Mesendoderm (in vitro differentiated cells): ENCODE data around the gene HACD4.
A peak's percentile ranks its signal among the peaks of the same experiment; 100 is the strongest.

Experiments
- DNase-seq: peaks from one replicate; pipeline ENCODE4 v3.0.0; 2013
- H2AK5ac ChIP-seq: 2 replicates; pipeline ENCODE4 v1.6.1; 2013; ENCODE audit warnings: low read length, inconsistent platforms
- H2BK120ac ChIP-seq: 2 replicates; pipeline ENCODE4 v1.6.1; 2013; ENCODE audit warnings: low read depth, mild to moderate bottlenecking, low read length, moderate library complexity, mixed read lengths
- H2BK15ac ChIP-seq: replicated peaks from 2 replicates; pipeline ENCODE4 v1.6.1; 2013; ENCODE audit warnings: low read depth, mild to moderate bottlenecking, moderate library complexity
- H2BK5ac ChIP-seq: 2 replicates; pipeline ENCODE4 v1.6.1; 2013; ENCODE audit warnings: low read length, inconsistent platforms
- H3K18ac ChIP-seq: 2 replicates; pipeline ENCODE4 v1.6.1; 2013; ENCODE audit warnings: mild to moderate bottlenecking, low read length, mixed read lengths
- H3K23ac ChIP-seq: one replicate; pipeline ENCODE4 v1.6.1; 2013; ENCODE audit warnings: low read length
- H3K27ac ChIP-seq: 2 replicates; pipeline ENCODE4 v1.5.1; 2013; ENCODE audit warnings: low read depth, mild to moderate bottlenecking, inconsistent platforms, low read length, moderate library complexity
- H3K27me3 ChIP-seq: 2 replicates; pipeline ENCODE4 v1.6.1; 2013; ENCODE audit warnings: low read length, control low read depth, mild to moderate bottlenecking, inconsistent platforms; ENCODE audit not compliant: insufficient read depth, poor library complexity
- H3K36me3 ChIP-seq: 2 replicates; pipeline ENCODE4 v1.6.1; 2013; ENCODE audit warnings: low read length, inconsistent platforms; ENCODE audit not compliant: control insufficient read depth, insufficient read depth
- H3K4ac ChIP-seq: one replicate; pipeline ENCODE4 v1.6.1; 2013; ENCODE audit warnings: low read depth, mild to moderate bottlenecking, low read length, moderate library complexity
- H3K4me1 ChIP-seq: 2 replicates; pipeline ENCODE4 v1.6.1; 2013; ENCODE audit warnings: low read depth, low read length, inconsistent platforms; ENCODE audit not compliant: control insufficient read depth
- H3K4me2 ChIP-seq: 2 replicates; pipeline ENCODE4 v1.6.1; 2013; ENCODE audit warnings: low read length
- H3K4me3 ChIP-seq: 2 replicates; pipeline ENCODE4 v1.5.1; 2013; ENCODE audit warnings: mild to moderate bottlenecking, low read length
- H3K56ac ChIP-seq: one replicate; pipeline ENCODE4 v1.6.1; 2013; ENCODE audit warnings: low read length
- H3K79me1 ChIP-seq: 2 replicates; pipeline ENCODE4 v1.6.1; 2013; ENCODE audit warnings: low read length, inconsistent platforms
- H3K79me2 ChIP-seq: 2 replicates; pipeline ENCODE4 v1.6.1; 2013; ENCODE audit warnings: mild to moderate bottlenecking, low read length; ENCODE audit not compliant: control insufficient read depth, insufficient read depth
- H3K9ac ChIP-seq: 2 replicates; pipeline ENCODE4 v1.6.1; 2013; ENCODE audit warnings: low read length, inconsistent platforms
- H4K5ac ChIP-seq: one replicate; pipeline ENCODE4 v1.6.1; 2013; ENCODE audit warnings: low read length
- H4K8ac ChIP-seq: one replicate; pipeline ENCODE4 v1.6.1; 2013; ENCODE audit warnings: low read depth, mild to moderate bottlenecking, control low read depth, low read length, moderate library complexity
- WGBS: extraction: QIAGEN DNeasy Blood & Tissue Kit; methylation state at CpG from one replicate; pipeline ENCODE4 v1.1.7; 2013; ENCODE audit warnings: low lambda C conversion rate, missing lambda C conversion rate; ENCODE audit not compliant: insufficient coverage; ENCODE audit errors: extremely low coverage; 5-methylcytosine and 5-hydroxymethylcytosine counted together

The HACD4 gene

GRCh38 chr9:20995616-20996015, 35.8 kb downstream of the HACD4 start:
- WGBS, result no CpG with 5 or more reads among the region's 2 CpGs

GRCh38 chr9:20994486-20994885, 37.0 kb downstream of the HACD4 start:
- Histone ChIP-seq H2AK5ac (no peak overlapping the region), H2BK5ac (no peak overlapping the region), H3K56ac (no peak overlapping the region), H2BK120ac (no peak overlapping the region), H3K36me3 (peaks cover 5% of the 10 kb centered on the region), H4K8ac (no peak overlapping the region), H3K79me1 (no peaks in the 10 kb centered on the region), H3K23ac (no peak overlapping the region), H3K27me3 (no peaks in the 10 kb centered on the region), H2BK15ac (no peak overlapping the region), H3K18ac (no peak overlapping the region), H3K79me2 (no peaks in the 10 kb centered on the region), H3K4me1 (no peaks in the 10 kb centered on the region), H3K4me3 (no peak overlapping the region), H3K9ac (no peak overlapping the region), H4K5ac (no peak overlapping the region), H3K27ac (no peak overlapping the region), H3K4me2 (no peak overlapping the region), H3K4ac (no peak overlapping the region)
- no CpG with 5 or more reads among the region's 3 CpGs for WGBS
- no peak for DNase-seq

More at GRCh38 chr9:20995616-20996015, 35.8 kb downstream of the HACD4 start:
- Histone ChIP-seq H3K36me3 (peaks cover 2% of the 10 kb centered on the region), H3K18ac (no peak overlapping the region), H2BK5ac (no peak overlapping the region), H3K79me1 (no peaks in the 10 kb centered on the region), H2BK15ac (no peak overlapping the region), H3K23ac (no peak overlapping the region), H4K8ac (no peak overlapping the region), H3K79me2 (no peaks in the 10 kb centered on the region), H3K56ac (no peak overlapping the region), H3K4me2 (no peak overlapping the region), H2AK5ac (no peak overlapping the region), H4K5ac (no peak overlapping the region), H3K27ac (no peak overlapping the region), H3K27me3 (no peaks in the 10 kb centered on the region), H3K9ac (no peak overlapping the region), H3K4ac (no peak overlapping the region), H2BK120ac (no peak overlapping the region), H3K4me3 (no peak overlapping the region), H3K4me1 (no peaks in the 10 kb centered on the region)
- no peak for DNase-seq

- Histone ChIP-seq H3K4me1 (no peaks in the 10 kb centered on the region), H2AK5ac (no peak overlapping the region), H3K36me3 (peaks cover 5% of the 10 kb centered on the region), H3K18ac (no peak overlapping the region), H3K4me2 (no peak overlapping the region), H3K23ac (no peak overlapping the region), H3K27me3 (no peaks in the 10 kb centered on the region), H3K4me3 (no peak overlapping the region), H3K56ac (no peak overlapping the region), H2BK15ac (no peak overlapping the region), H3K79me2 (no peaks in the 10 kb centered on the region), H3K27ac (no peak overlapping the region), H4K5ac (no peak overlapping the region), H4K8ac (no peak overlapping the region), H3K4ac (no peak overlapping the region), H2BK5ac (no peak overlapping the region), H3K79me1 (no peaks in the 10 kb centered on the region), H2BK120ac (no peak overlapping the region), H3K9ac (no peak overlapping the region)
- no peak for DNase-seq
- WGBS, result no CpG with 5 or more reads among the region's 2 CpGs
These were observed 40.6 kb downstream of the HACD4 start for GRCh38 chr9:20990867-20991266.

GRCh38 chr9:20989923-20990341, 41.5 kb downstream of the HACD4 start:
- Histone ChIP-seq H2BK120ac (no peak overlapping the region), H3K36me3 (peaks cover 5% of the 10 kb centered on the region), H2BK5ac (no peak overlapping the region), H3K18ac (no peak overlapping the region), H3K79me2 (no peaks in the 10 kb centered on the region), H3K9ac (no peak overlapping the region), H3K23ac (no peak overlapping the region), H4K8ac (no peak overlapping the region), H3K27ac (no peak overlapping the region), H3K4me2 (no peak overlapping the region), H3K4me1 (no peaks in the 10 kb centered on the region), H4K5ac (no peak overlapping the region), H3K56ac (no peak overlapping the region), H3K4ac (no peak overlapping the region), H2AK5ac (no peak overlapping the region), H3K4me3 (no peak overlapping the region), H3K27me3 (no peaks in the 10 kb centered on the region), H3K79me1 (no peaks in the 10 kb centered on the region), H2BK15ac (no peak overlapping the region)
- no CpG with 5 or more reads among the region's 6 CpGs for WGBS
- no peak for DNase-seq

GRCh38 chr9:20988671-20989315, 42.6 kb downstream of the HACD4 start:
- Histone ChIP-seq H3K18ac (no peak overlapping the region), H3K79me1 (no peaks in the 10 kb centered on the region), H3K4ac (no peak overlapping the region), H3K4me2 (no peak overlapping the region), H3K36me3 (peaks cover 4% of the 10 kb centered on the region), H3K27ac (no peak overlapping the region), H3K4me1 (no peaks in the 10 kb centered on the region), H3K9ac (no peak overlapping the region), H2BK5ac (no peak overlapping the region), H4K5ac (no peak overlapping the region), H3K79me2 (no peaks in the 10 kb centered on the region), H2BK120ac (no peak overlapping the region), H3K23ac (no peak overlapping the region), H2AK5ac (no peak overlapping the region), H2BK15ac (no peak overlapping the region), H4K8ac (no peak overlapping the region), H3K27me3 (no peaks in the 10 kb centered on the region), H3K56ac (no peak overlapping the region), H3K4me3 (no peak overlapping the region)
- DNase-seq, result no peak
- no CpG with 5 or more reads among the region's 3 CpGs for WGBS

- no CpG with 5 or more reads among the region's 3 CpGs for WGBS
- Histone ChIP-seq H4K8ac (no peak overlapping the region), H3K27me3 (no peaks in the 10 kb centered on the region), H3K27ac (no peak overlapping the region), H2BK5ac (no peak overlapping the region), H3K23ac (no peak overlapping the region), H3K18ac (no peak overlapping the region), H2BK15ac (no peak overlapping the region), H3K4ac (no peak overlapping the region), H3K79me1 (no peaks in the 10 kb centered on the region), H3K4me3 (no peak overlapping the region), H2AK5ac (no peak overlapping the region), H3K56ac (no peak overlapping the region), H3K79me2 (no peaks in the 10 kb centered on the region), H2BK120ac (no peak overlapping the region), H3K4me2 (no peak overlapping the region), H4K5ac (no peak overlapping the region), H3K36me3 (peaks cover 4% of the 10 kb centered on the region), H3K4me1 (no peaks in the 10 kb centered on the region), H3K9ac (no peak overlapping the region)
- DNase-seq, result peak; percentile 31
These were observed 43.4 kb downstream of the HACD4 start for GRCh38 chr9:20988061-20988460.
